GM12874 (cell line): ENCODE results near the gene FSTL4.

Experiments
- TF ChIP-seq, protein P1 (sequence below): IDR thresholded peaks from 2 replicates; pipeline ENCODE4 v1.5.1; 2011; ENCODE audit warnings: low read depth, mild to moderate bottlenecking, control low read depth, low read length, moderate library complexity; ENCODE audit not compliant: insufficient read depth

The FSTL4 gene

DNA sequence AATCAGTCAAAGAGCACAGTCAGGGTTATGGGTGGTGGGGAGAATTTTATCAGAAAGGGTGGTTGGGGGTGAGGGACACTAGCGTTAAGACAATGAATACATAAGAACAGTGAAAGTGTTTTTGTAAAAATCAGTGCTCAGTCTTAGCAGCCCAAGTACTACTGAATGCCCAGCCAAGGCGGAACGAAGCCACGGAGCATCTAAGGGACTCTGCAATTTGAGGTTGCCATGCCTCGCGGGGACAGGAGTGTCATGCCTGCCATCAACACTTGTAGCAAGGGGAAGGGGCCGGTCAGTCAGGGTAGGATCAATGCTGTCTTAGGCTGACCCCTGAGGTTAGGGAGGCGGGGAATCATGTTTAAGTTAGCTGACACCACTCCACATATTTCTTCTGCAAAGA, 13.3 kb downstream of the FSTL4 start:
- TF ChIP-seq, protein P1, sequence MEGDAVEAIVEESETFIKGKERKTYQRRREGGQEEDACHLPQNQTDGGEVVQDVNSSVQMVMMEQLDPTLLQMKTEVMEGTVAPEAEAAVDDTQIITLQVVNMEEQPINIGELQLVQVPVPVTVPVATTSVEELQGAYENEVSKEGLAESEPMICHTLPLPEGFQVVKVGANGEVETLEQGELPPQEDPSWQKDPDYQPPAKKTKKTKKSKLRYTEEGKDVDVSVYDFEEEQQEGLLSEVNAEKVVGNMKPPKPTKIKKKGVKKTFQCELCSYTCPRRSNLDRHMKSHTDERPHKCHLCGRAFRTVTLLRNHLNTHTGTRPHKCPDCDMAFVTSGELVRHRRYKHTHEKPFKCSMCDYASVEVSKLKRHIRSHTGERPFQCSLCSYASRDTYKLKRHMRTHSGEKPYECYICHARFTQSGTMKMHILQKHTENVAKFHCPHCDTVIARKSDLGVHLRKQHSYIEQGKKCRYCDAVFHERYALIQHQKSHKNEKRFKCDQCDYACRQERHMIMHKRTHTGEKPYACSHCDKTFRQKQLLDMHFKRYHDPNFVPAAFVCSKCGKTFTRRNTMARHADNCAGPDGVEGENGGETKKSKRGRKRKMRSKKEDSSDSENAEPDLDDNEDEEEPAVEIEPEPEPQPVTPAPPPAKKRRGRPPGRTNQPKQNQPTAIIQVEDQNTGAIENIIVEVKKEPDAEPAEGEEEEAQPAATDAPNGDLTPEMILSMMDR, result no peak

DNA sequence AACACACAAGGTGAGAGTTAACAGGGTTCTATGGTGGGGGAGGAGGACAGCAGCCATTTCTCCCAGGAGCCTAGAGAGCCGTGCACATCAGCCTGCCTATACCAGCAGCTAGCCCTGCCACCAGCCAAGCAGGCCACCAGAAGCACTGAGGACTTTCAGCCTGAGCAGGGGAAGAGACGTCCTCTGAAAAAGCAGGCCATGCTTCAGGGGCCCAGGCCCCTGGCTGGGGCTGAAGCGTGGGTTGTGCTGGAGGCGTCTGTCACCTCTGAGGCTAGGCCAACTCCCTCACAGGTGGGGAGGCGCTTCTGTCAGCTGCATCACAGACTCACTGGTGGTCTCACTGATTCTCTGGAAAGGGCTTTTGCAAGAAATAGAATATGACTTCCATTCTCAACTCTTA, 16.3 kb downstream of the FSTL4 start:
- TF ChIP-seq, protein P1, result no peak

DNA sequence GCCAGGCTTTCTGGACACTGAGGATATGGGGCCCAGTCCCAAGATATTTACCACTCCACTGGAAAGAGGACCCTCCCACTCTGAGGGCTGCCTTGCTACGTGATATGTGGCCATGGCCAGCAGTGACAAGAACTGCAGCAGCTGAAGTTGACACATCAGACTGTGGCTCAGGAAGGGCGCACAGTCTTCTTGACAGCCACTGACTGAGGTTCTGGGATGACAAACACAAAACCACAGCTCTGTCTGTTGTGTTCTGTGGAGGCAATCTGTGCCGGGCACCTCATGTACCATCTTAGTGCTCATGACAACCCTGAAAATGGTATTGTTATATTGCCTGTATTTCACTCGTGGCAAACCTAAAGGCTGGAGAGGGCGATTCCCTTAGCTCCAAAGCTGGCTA, 16.9 kb downstream of the FSTL4 start:
- TF ChIP-seq, protein P1, result no peak

DNA sequence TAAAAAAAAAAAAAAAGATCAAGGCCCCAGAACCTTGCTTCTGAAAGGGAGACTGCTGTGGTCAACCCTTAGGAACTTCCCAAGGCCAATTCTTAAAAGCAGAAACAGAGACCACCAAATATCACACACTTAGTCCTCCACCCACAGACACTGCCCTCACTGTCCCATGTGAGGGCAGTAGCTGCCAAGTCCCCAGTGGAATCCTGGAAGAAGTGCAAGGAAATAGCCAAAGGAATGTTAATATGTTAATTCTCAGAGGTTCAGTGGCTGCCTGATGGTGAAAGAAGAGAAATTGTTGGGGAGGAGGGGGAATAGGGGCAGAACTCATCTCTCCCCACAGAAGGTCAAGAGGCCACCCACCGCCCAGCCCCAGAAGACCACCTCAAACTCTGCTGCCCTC, 23.1 kb downstream of the FSTL4 start:
- TF ChIP-seq, protein P1, result no peak

DNA sequence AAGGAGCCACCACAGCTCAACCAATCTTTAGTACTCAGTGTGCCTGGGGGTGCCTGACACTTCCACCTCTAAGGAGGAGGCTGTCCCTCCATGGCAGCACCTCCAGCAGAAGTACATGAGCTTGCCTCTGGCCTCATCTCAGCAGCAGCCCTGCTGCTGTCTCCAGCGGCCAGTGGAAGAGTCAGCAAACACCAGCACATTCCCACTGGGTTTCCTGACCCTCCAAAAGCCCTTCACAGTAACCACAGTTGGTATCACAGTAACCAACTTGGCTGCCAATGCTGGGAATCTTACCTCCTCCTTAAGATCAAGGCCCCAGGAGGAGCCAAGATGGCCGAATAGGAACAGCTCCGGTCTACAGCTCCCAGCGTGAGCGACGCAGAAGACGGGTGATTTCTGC, 29.4 kb downstream of the FSTL4 start:
- TF ChIP-seq, protein P1, result no peak

DNA sequence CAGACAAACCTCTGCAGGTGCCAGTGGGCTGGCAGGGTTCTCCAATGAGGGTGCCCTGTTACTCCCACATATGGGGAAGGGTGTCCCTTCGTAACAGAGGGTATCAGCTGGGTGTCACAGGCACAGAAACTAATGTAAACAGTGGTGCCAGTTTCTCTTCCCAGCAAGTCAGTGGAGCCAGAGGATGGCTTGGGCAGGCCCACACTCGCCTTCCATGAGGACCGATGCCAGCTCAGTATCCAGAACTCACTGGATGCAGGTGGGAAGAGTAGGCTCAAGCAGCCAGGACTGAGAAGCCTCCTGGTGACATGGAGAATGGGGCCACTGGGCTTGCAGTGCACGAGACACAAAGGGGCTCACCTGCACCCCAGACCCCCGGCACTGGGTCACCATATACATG, 30.4 kb downstream of the FSTL4 start:
- TF ChIP-seq, protein P1, result no peak

DNA sequence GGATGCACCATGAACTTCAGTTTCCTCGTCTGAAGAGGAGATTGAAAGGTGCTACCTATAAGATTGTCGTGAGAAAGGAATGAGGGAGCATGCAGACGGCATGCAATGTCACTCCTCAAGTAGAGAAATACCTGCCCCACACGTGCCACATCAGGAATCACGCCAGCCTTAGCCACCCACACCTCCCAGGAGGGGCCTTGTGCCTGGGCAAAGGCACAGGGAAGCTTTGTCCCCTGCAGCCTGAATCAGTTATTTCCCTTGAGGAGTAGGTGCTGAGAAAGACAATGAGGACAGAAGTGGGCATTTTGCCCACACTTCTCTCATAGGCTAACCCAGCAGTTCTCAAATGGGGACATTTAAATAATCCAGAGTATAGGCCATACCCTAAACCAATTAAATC, 31.0 kb downstream of the FSTL4 start:
- TF ChIP-seq, protein P1, result no peak

DNA sequence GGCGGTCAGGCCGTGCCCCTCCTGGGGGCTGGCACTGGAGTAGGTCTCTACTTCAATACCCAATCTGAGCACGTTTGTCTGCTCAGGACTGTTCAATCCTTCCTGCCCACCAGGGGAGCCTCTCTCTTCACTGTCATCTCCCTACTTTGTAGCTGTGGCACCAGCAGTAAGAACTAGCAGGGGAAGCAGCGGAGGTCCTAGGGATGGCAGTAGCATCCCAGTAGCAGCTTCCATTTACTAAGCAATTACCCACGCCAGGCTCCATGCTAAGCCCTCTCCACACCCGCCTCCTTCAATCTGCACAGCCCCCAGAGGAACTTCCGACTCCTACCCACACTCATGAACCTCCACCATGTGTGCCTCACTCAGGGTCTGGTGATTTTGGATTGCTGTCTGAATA, 31.7 kb downstream of the FSTL4 start:
- TF ChIP-seq, protein P1, result no peak
